Neural cell (in vitro differentiated cells): ENCODE data around the gene HOXA3. TPM values are rescaled to one million over a fixed set of nuclear protein-coding genes. Genes with fewer than 3 reads are reported as not detected.

Source experiments
- H2AFZ ChIP-seq: fragments of 200-600, 300-800 bp; sonication (generic), shearing (Covaris generic); 2 replicates; pipeline ENCODE4 v1.6.0; 2014; ENCODE audit warnings: low read depth, mild to moderate bottlenecking, antibody characterized with exemption, low read length, moderate library complexity
- H3F3A ChIP-seq: fragments of 200-600 bp; shearing (Covaris generic); 2 replicates; pipeline ENCODE4 v1.6.1; 2016; ENCODE audit warnings: mild to moderate bottlenecking, moderate library complexity, mixed read lengths, antibody characterized with exemption, low read length; ENCODE audit not compliant: insufficient read depth, poor library complexity, severe bottlenecking
- H3K27ac ChIP-seq: fragments of 200-600, 300-800 bp; sonication (generic), shearing (Covaris generic); 2 replicates; pipeline ENCODE4 v1.5.1; 2014; ENCODE audit warnings: mild to moderate bottlenecking, low read length, moderate library complexity
- H3K27me3 ChIP-seq: fragments of 300-800, 200-600 bp; sonication (generic), shearing (Covaris generic); 2 replicates; pipeline ENCODE4 v1.6.0; 2014; ENCODE audit warnings: mild to moderate bottlenecking, low read depth, low read length, moderate library complexity; ENCODE audit not compliant: insufficient read depth
- H3K36me3 ChIP-seq: fragments of 300-800, 200-600 bp; sonication (generic), shearing (Covaris generic); 2 replicates; pipeline ENCODE4 v1.5.1; 2014; ENCODE audit warnings: mild to moderate bottlenecking, antibody characterized with exemption, low read length, moderate library complexity; ENCODE audit not compliant: insufficient read depth
- H3K4me2 ChIP-seq: fragments of 300-800, 200-600 bp; sonication (generic), shearing (Covaris generic); 2 replicates; pipeline ENCODE4 v1.6.0; 2014; ENCODE audit warnings: mild to moderate bottlenecking, low read length
- H3K4me3 ChIP-seq: fragments of 300-800, 200-600 bp; sonication (generic), shearing (Covaris generic); 2 replicates; pipeline ENCODE4 v1.5.1; 2014; ENCODE audit warnings: mild to moderate bottlenecking, low read length, moderate library complexity
- H3K79me2 ChIP-seq: fragments of 200-600 bp; shearing (Covaris generic); replicated peaks from 2 replicates; pipeline ENCODE4 v1.6.0; 2014; ENCODE audit warnings: mild to moderate bottlenecking, low read length, moderate library complexity; ENCODE audit not compliant: insufficient read depth
- H3K9ac ChIP-seq: fragments of 300-800, 200-600 bp; sonication (generic), shearing (Covaris generic); 2 replicates; pipeline ENCODE4 v1.6.1; 2016; ENCODE audit warnings: mild to moderate bottlenecking, low read length, mixed read lengths
- H3K9me2 ChIP-seq: fragments of 200-600 bp; shearing (Covaris generic); 2 replicates; pipeline ENCODE4 v1.6.1; 2016; ENCODE audit warnings: mild to moderate bottlenecking, low read length, mixed read lengths; ENCODE audit not compliant: insufficient read depth
- H3K9me3 ChIP-seq: fragments of 200-600, 300-800 bp; sonication (generic), shearing (Covaris generic); 2 replicates; pipeline ENCODE4 v1.6.1; 2016; ENCODE audit warnings: mild to moderate bottlenecking, mixed run types, low read length, moderate library complexity, mixed read lengths
- H4K20me1 ChIP-seq: fragments of 200-600 bp; shearing (Covaris generic); 2 replicates; pipeline ENCODE4 v1.6.1; 2016; ENCODE audit warnings: mild to moderate bottlenecking, mixed run types; ENCODE audit not compliant: insufficient read depth
- EP300 ChIP-seq: fragments of 450-650 bp; conservative IDR thresholded peaks from 2 replicates; pipeline ENCODE4 v1.6.1; 2014; ENCODE audit warnings: antibody characterized with exemption, mild to moderate bottlenecking, moderate library complexity; ENCODE audit not compliant: poor library complexity, severe bottlenecking
- EZH2 ChIP-seq: fragments of 200-600, 300-800 bp; shearing (Covaris generic), sonication (generic); IDR thresholded peaks from 2 replicates; pipeline ENCODE4 v1.6.1; 2014; ENCODE audit warnings: antibody characterized with exemption, low read length, borderline replicate concordance, mild to moderate bottlenecking; ENCODE audit not compliant: insufficient read depth, poor library complexity, severe bottlenecking
- MXI1 ChIP-seq: fragments of 450-650 bp; conservative IDR thresholded peaks from 2 replicates; pipeline ENCODE4 v1.6.1; 2014; ENCODE audit warnings: antibody characterized with exemption, mild to moderate bottlenecking; ENCODE audit not compliant: poor library complexity, severe bottlenecking
- POLR2AphosphoS5 ChIP-seq: IDR thresholded peaks from 2 replicates; pipeline ENCODE4 v1.6.1; 2012
- RAD21 ChIP-seq: fragments of 450-650 bp; conservative IDR thresholded peaks from 2 replicates; pipeline ENCODE4 v1.6.1; 2014; ENCODE audit warnings: antibody characterized with exemption, mild to moderate bottlenecking, moderate library complexity
- SMC3 ChIP-seq: fragments of 450-650 bp; conservative IDR thresholded peaks from 2 replicates; pipeline ENCODE4 v1.6.1; 2014; ENCODE audit warnings: antibody characterized with exemption, mild to moderate bottlenecking, moderate library complexity; ENCODE audit not compliant: poor library complexity
- TAF1 ChIP-seq: IDR thresholded peaks from 2 replicates; pipeline ENCODE4 v1.6.1; 2012; ENCODE audit warnings: low read depth
- polyA plus RNA-seq: library from polyadenylated mRNA; depleted of rRNA; stranded (reverse); fragments of >200 nt; gene quantifications from 2 replicates; pipeline ENCODE4 v1.2.3, GENCODE V29; 2014
- TF ChIP-seq, protein P1 (sequence below): fragments of 450-650 bp; IDR thresholded peaks from 2 replicates; pipeline ENCODE4 v1.5.1; 2014; ENCODE audit warnings: antibody characterized with exemption, mild to moderate bottlenecking, moderate library complexity; ENCODE audit not compliant: poor library complexity, severe bottlenecking

HOXA3 gene
- polyA plus RNA-seq, 1 donor from 2014 or later = not detected

GRCh38 chr7:27200761-27201579, 48.6 kb upstream of the HOXA3 start:
- H3K4me3 ChIP-seq = peak overlapping the region; percentile 56
- peaks cover 93% of the 10 kb centered on the region for H3K27me3 ChIP-seq
- H3K4me2 ChIP-seq = no peak overlapping the region
- H3K79me2 ChIP-seq = no peaks in the 10 kb centered on the region
- H3F3A ChIP-seq = no peaks in the 10 kb centered on the region
- no peaks in the 10 kb centered on the region for H3K9me3 ChIP-seq
- TF ChIP-seq POLR2AphosphoS5 = no peak
- TF ChIP-seq MXI1 = no peak
- no peak for TF ChIP-seq EZH2
- no peak for TF ChIP-seq EP300
- TF ChIP-seq SMC3 = no peak
- TF ChIP-seq RAD21 = no peak
- H3K36me3 ChIP-seq = no peaks in the 10 kb centered on the region
- H3K9ac ChIP-seq = no peak overlapping the region
- H2AFZ ChIP-seq = no peak overlapping the region
- no peaks in the 10 kb centered on the region for H3K9me2 ChIP-seq
- H4K20me1 ChIP-seq = no peaks in the 10 kb centered on the region
- H3K27ac ChIP-seq = no peak overlapping the region

GRCh38 chr7:27199849-27200760, 47.7 kb upstream of the HOXA3 start, which contains the start of gene HOXA13:
HOXA13 (minus strand) TSS chr7:27200091; CDS start chr7:27200077, 14 bp downstream.
- Histone ChIP-seq H3K36me3 (no peaks in the 10 kb centered on the region), H3K79me2 (no peaks in the 10 kb centered on the region), H3K4me3 (peak within 1 kb of the TSS; percentile 56), H3K4me2 (no peak within 1 kb of the TSS), H3F3A (no peaks in the 10 kb centered on the region), H3K9me3 (no peaks in the 10 kb centered on the region), H3K27ac (no peak within 1 kb of the TSS), H2AFZ (no peak within 1 kb of the TSS), H4K20me1 (no peaks in the 10 kb centered on the region), H3K27me3 (peaks cover 93% of the 10 kb centered on the region), H3K9me2 (no peaks in the 10 kb centered on the region), H3K9ac (no peak within 1 kb of the TSS)
- TF ChIP-seq, protein P1, sequence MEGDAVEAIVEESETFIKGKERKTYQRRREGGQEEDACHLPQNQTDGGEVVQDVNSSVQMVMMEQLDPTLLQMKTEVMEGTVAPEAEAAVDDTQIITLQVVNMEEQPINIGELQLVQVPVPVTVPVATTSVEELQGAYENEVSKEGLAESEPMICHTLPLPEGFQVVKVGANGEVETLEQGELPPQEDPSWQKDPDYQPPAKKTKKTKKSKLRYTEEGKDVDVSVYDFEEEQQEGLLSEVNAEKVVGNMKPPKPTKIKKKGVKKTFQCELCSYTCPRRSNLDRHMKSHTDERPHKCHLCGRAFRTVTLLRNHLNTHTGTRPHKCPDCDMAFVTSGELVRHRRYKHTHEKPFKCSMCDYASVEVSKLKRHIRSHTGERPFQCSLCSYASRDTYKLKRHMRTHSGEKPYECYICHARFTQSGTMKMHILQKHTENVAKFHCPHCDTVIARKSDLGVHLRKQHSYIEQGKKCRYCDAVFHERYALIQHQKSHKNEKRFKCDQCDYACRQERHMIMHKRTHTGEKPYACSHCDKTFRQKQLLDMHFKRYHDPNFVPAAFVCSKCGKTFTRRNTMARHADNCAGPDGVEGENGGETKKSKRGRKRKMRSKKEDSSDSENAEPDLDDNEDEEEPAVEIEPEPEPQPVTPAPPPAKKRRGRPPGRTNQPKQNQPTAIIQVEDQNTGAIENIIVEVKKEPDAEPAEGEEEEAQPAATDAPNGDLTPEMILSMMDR = no peak
- TF ChIP-seq MXI1 = no peak
- TF ChIP-seq TAF1 = no peak
- no peak for TF ChIP-seq EP300
- peak; percentile 80 for TF ChIP-seq EZH2
